GM12878 (cell line): ENCODE data around the gene CMTM4. TPM values are rescaled to one million over a fixed set of nuclear protein-coding genes. Genes with fewer than 3 reads are reported as not detected.

Experiments used
- ATF3 ChIP-seq: IDR thresholded peaks from 2 replicates; pipeline ENCODE4 v1.6.1; 2011; ENCODE audit warnings: low read depth, mild to moderate bottlenecking, low read length, moderate library complexity, borderline replicate concordance; ENCODE audit errors: extremely low read depth
- ATF7 ChIP-seq: fragments of 450-650 bp; IDR thresholded peaks from 2 replicates; pipeline ENCODE4 v1.6.1; 2016; ENCODE audit warnings: low read depth, mild to moderate bottlenecking
- BACH1 ChIP-seq: fragments of 450-650 bp; IDR thresholded peaks from 2 replicates; pipeline ENCODE4 v1.6.1; 2017; ENCODE audit warnings: mild to moderate bottlenecking, borderline replicate concordance
- BMI1 ChIP-seq: fragments of 450-650 bp; IDR thresholded peaks from 2 replicates; pipeline ENCODE4 v1.6.1; 2016; ENCODE audit warnings: mild to moderate bottlenecking, moderate library complexity, borderline replicate concordance
- DPF2 ChIP-seq: fragments of 450-650 bp; IDR thresholded peaks from 2 replicates; pipeline ENCODE4 v1.6.1; 2017; ENCODE audit warnings: mild to moderate bottlenecking
- ELK1 ChIP-seq: IDR thresholded peaks from 2 replicates; pipeline ENCODE4 v1.6.1; 2012; ENCODE audit warnings: low read depth, low read length, improper control_type of control experiment
- HDAC6 ChIP-seq: fragments of 200-600 bp; sonication (generic); IDR thresholded peaks from one replicate; pipeline ENCODE4 v1.8.0; 2017; ENCODE audit warnings: antibody characterized with exemption; ENCODE audit not compliant: unreplicated experiment
- MTA2 ChIP-seq: fragments of 450-650 bp; IDR thresholded peaks from 2 replicates; pipeline ENCODE4 v1.6.1; 2016; ENCODE audit warnings: low read depth, mild to moderate bottlenecking, moderate library complexity
- NFXL1 ChIP-seq: fragments of 450-650 bp; IDR thresholded peaks from 2 replicates; pipeline ENCODE4 v1.6.1; 2017; ENCODE audit warnings: antibody characterized with exemption, mild to moderate bottlenecking, borderline replicate concordance
- PKNOX1 ChIP-seq: fragments of 450-650 bp; IDR thresholded peaks from 2 replicates; pipeline ENCODE4 v1.6.1; 2016; ENCODE audit warnings: mild to moderate bottlenecking
- PML ChIP-seq: IDR thresholded peaks from 2 replicates; pipeline ENCODE4 v1.6.1; 2012; ENCODE audit warnings: low read length, inconsistent platforms
- POU2F2 ChIP-seq: IDR thresholded peaks from 3 replicates; pipeline ENCODE4 v1.6.1; 2011; ENCODE audit warnings: low read depth, mild to moderate bottlenecking, low read length, borderline replicate concordance
- RB1 ChIP-seq: fragments of 450-650 bp; formaldehyde crosslinking; IDR thresholded peaks from 2 replicates; pipeline ENCODE4 v1.6.1; 2017; ENCODE audit warnings: mild to moderate bottlenecking, borderline replicate concordance
- SMAD1 ChIP-seq: fragments of 450-650 bp; IDR thresholded peaks from 2 replicates; pipeline ENCODE4 v1.6.1; 2018; ENCODE audit warnings: mild to moderate bottlenecking, low read depth; ENCODE audit not compliant: partially characterized antibody
- STAT1 ChIP-seq: fragments of 450-650 bp; conservative IDR thresholded peaks from 2 replicates; pipeline ENCODE4 v1.6.1; 2014; ENCODE audit warnings: antibody characterized with exemption, mild to moderate bottlenecking
- ZBED1 ChIP-seq: IDR thresholded peaks from 2 replicates; pipeline ENCODE4 v1.6.1; 2016; ENCODE audit warnings: borderline replicate concordance
- ZBTB11 ChIP-seq: fragments of 450-650 bp; formaldehyde crosslinking; IDR thresholded peaks from 2 replicates; pipeline ENCODE4 v1.5.0; 2022; ENCODE audit warnings: mild to moderate bottlenecking, missing genetic modification characterization
- ZNF687 ChIP-seq: fragments of 450-650 bp; IDR thresholded peaks from 2 replicates; pipeline ENCODE4 v1.6.1; 2017; ENCODE audit warnings: mild to moderate bottlenecking, moderate library complexity
- polyA plus RNA-seq, 11 experiments: library from polyadenylated mRNA; depleted of rRNA in 4 of 11; unstranded in 6 of 11; stranded (reverse) in 5 of 11; fragments of >200 nt; fragmentation: Nextera tagmentation in 4 of 11; fragmentation: Illumina TruSeq in 1 of 11; extraction: Ambion mirVana in 4 of 11; extraction: Trizol in 1 of 11; gene quantifications; 1 replicate in 1 of 11; 2 replicates in 10 of 11; pipeline versions ENCODE4 v1.2.1 to v1.2.3, GENCODE V29; 2011 to 2016; ENCODE audit warnings: inconsistent platforms in 2 of 11, missing spikeins in 2 of 11, low read depth in 1 of 11
- total RNA-seq, 4 experiments: library from RNA; depleted of rRNA in 3 of 4; stranded (reverse); fragments of >200 nt in 3 of 4; fragmentation: Illumina TruSeq in 1 of 4; extraction: Trizol in 1 of 4; gene quantifications; 2 replicates each; pipeline versions ENCODE4 v1.2.1 to v1.2.3, GENCODE V29; 2013 to 2021
- TF ChIP-seq, protein P1 (sequence below): IDR thresholded peaks from 2 replicates; pipeline ENCODE4 v1.6.1; 2012; ENCODE audit warnings: low read depth, low read length, improper control_type of control experiment

CMTM4 gene
- total and polyA plus RNA-seq, 10 of the 15 experiments (the other 5 are each of a cell fraction or from before 2014, with no cell fraction given), result 0.02 to 0.43 (median 0.15) TPM; not detected in 2

GRCh38 chr16:66604376-66605176, 92.0 kb downstream of the CMTM4 start, which contains the start of gene CMTM3 (continued):
- TF ChIP-seq ATF3 (no peak), NFXL1 (no peak), BMI1 (no peak), POU2F2 (no peak), RB1 (peak; percentile 35; the same call in 1 of the 2 replicates), ZBED1 (no peak), ZBTB11 (no peak), BACH1 (no peak), STAT1 (no peak), ELK1 (no peak), PKNOX1 (no peak), MTA2 (peak; percentile 4; the same call in 1 of the 2 replicates), ATF7 (no peak), DPF2 (0 out of 2 replicates have a peak, but pooled peaks have one; percentile 48), HDAC6 (no peak), PML (no peak), ZNF687 (no peak), SMAD1 (no peak)
- TF ChIP-seq, protein P1, sequence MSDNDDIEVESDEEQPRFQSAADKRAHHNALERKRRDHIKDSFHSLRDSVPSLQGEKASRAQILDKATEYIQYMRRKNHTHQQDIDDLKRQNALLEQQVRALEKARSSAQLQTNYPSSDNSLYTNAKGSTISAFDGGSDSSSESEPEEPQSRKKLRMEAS, result no peak
